HG03060 (cell line): ENCODE data around the gene RUSC1.
A peak's percentile ranks its signal among the peaks of the same experiment; 100 is the strongest.

Source experiments
- ATAC-seq: cut with Tn5 transposase; IDR thresholded peaks from one replicate; pipeline ENCODE4 v1.9.1; 2021; ENCODE audit warnings: low read depth, moderate number of reproducible peaks; ENCODE audit not compliant: unreplicated experiment

The RUSC1 gene

GRCh38 chr1:155295183-155295941 lies 25.3 kb upstream of the RUSC1 start:
- ATAC-seq: no peak

GRCh38 chr1:155295942-155296267 lies 24.8 kb upstream of the RUSC1 start:
- ATAC-seq: no peak

- ATAC-seq: no peak
These were observed 24.0 kb upstream of the RUSC1 start for GRCh38 chr1:155296661-155297060.

- ATAC-seq: no peak
These were observed 23.3 kb upstream of the RUSC1 start for GRCh38 chr1:155297384-155297783.

GRCh38 chr1:155300024-155300423 lies 20.7 kb upstream of the RUSC1 start:
- no peak for ATAC-seq

GRCh38 chr1:155300553-155301329 lies 20.0 kb upstream of the RUSC1 start:
- no peak for ATAC-seq

GRCh38 chr1:155301342-155301841 lies 19.3 kb upstream of the RUSC1 start, which contains the start of gene PKLR:
Gene PKLR (minus strand): TSS chr1:155301438. CDS start chr1:155301395, 43 bp downstream.
- no peak for ATAC-seq

GRCh38 chr1:155304558-155305063 lies 16.1 kb upstream of the RUSC1 start:
- no peak for ATAC-seq

GRCh38 chr1:155305881-155306391 lies 14.8 kb upstream of the RUSC1 start:
- no peak for ATAC-seq

- no peak for ATAC-seq
These were observed 13.4 kb upstream of the RUSC1 start for GRCh38 chr1:155307247-155307740.

- peak; percentile 89 for ATAC-seq
These were observed 11.9 kb upstream of the RUSC1 start, which contains the start of gene FDPS for GRCh38 chr1:155308493-155309422. Gene FDPS (plus strand): TSS chr1:155308866. CDS start chr1:155309790, 924 bp downstream.

GRCh38 chr1:155309423-155310021 lies 11.2 kb upstream of the RUSC1 start:
- no peak for ATAC-seq

GRCh38 chr1:155313261-155313660 lies 7.4 kb upstream of the RUSC1 start:
- ATAC-seq: no peak

GRCh38 chr1:155316922-155317321 lies 3.8 kb upstream of the RUSC1 start:
- no peak for ATAC-seq

GRCh38 chr1:155318082-155318481 lies 2.6 kb upstream of the RUSC1 start:
- ATAC-seq: no peak

GRCh38 chr1:155319536-155319935 lies 1.2 kb upstream of the RUSC1 start:
- no peak for ATAC-seq

GRCh38 chr1:155320252-155320651 lies 442 bp upstream of the RUSC1 start:
- ATAC-seq: no peak

- ATAC-seq: no peak
These were observed 1.2 kb downstream of the RUSC1 start for GRCh38 chr1:155321639-155322503.

- ATAC-seq: no peak
These were observed 1.9 kb downstream of the RUSC1 start for GRCh38 chr1:155322571-155322952.
